Chondrocyte (in vitro differentiated cells): Measurements from ENCODE around the gene SPEF2. TPM values are rescaled to one million over a fixed set of nuclear protein-coding genes. Genes with fewer than 3 reads are reported as not detected.

Experiments used
- DNase-seq: peaks from one replicate; pipeline ENCODE4 v3.0.0; 2021; ENCODE audit warnings: mixed read lengths, low spot score
- H3K27ac Mint-ChIP-seq: one replicate; pipeline ENCODE4 v1.8.0; 2021; ENCODE audit warnings: mild to moderate bottlenecking, moderate library complexity, mixed read lengths; ENCODE audit not compliant: unreplicated experiment
- H3K27me3 Mint-ChIP-seq: 2 replicates; pipeline ENCODE4 v1.8.0; 2021; ENCODE audit warnings: low read depth, mixed read lengths
- H3K36me3 Mint-ChIP-seq: 2 replicates; pipeline ENCODE4 v1.8.0; 2021; ENCODE audit warnings: low read depth, mixed read lengths
- H3K4me1 Mint-ChIP-seq: 2 replicates; pipeline ENCODE4 v1.8.0; 2021; ENCODE audit warnings: low read depth, mild to moderate bottlenecking, mixed read lengths
- H3K4me3 Mint-ChIP-seq: one replicate; pipeline ENCODE4 v1.8.0; 2021; ENCODE audit warnings: mild to moderate bottlenecking, moderate library complexity, mixed read lengths; ENCODE audit not compliant: unreplicated experiment
- H3K9me3 Mint-ChIP-seq: 2 replicates; pipeline ENCODE4 v1.8.0; 2021; ENCODE audit warnings: low read depth, mixed read lengths
- CTCF ChIP-seq: fragments of 200-600 bp; sonication (generic); IDR thresholded peaks from 2 replicates; pipeline ENCODE4 v1.5.0; 2021; ENCODE audit warnings: antibody characterized with exemption, mild to moderate bottlenecking, moderate library complexity
- total RNA-seq: library from RNA; stranded (reverse); gene quantifications from 3 replicates; pipeline ENCODE4 v1.2.1, GENCODE V29; 2021

The SPEF2 gene
- total RNA-seq, 1 donor from 2014 or later = 3.1 TPM

- H3K4me3 Mint-ChIP-seq = no peak overlapping the region
- peaks cover 22% of the 10 kb centered on the region for H3K36me3 Mint-ChIP-seq
- DNase-seq = no peak
- no peak for TF ChIP-seq CTCF
- H3K27ac Mint-ChIP-seq = no peak overlapping the region
- peaks cover 20% of the 10 kb centered on the region for H3K9me3 Mint-ChIP-seq
- H3K4me1 Mint-ChIP-seq = no peaks in the 10 kb centered on the region
- no peaks in the 10 kb centered on the region for H3K27me3 Mint-ChIP-seq
Measured at GRCh38 chr5:35634326-35634725, 16.7 kb downstream of the SPEF2 start.

- no peak overlapping the region for H3K4me3 Mint-ChIP-seq
- H3K27me3 Mint-ChIP-seq = no peaks in the 10 kb centered on the region
- no peak for DNase-seq
- peaks cover 18% of the 10 kb centered on the region for H3K36me3 Mint-ChIP-seq
- H3K9me3 Mint-ChIP-seq = no peaks in the 10 kb centered on the region
- H3K4me1 Mint-ChIP-seq = no peaks in the 10 kb centered on the region
- no peak for TF ChIP-seq CTCF
- no peak overlapping the region for H3K27ac Mint-ChIP-seq
Measured at GRCh38 chr5:35640623-35641022, 23.0 kb downstream of the SPEF2 start.

DNA sequence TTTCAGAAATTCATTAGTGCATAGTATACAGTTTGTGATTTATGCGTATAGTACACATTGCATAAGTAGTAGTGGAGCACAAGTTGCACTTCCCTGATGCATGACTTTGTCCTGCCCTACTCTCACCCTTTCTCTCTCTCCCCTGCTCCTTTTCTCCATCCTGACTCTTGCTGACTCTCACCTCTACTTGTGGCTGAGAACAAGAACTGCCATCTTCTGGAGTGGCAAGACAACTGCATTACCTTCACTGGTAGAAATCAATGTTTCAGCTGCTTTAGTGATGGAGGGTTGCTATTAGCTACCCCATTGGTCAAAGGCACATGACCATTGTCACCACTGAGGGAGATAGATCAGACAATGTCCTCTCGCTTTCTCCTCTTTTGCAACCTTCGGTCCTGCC, 26.9 kb downstream of the SPEF2 start:
- DNase-seq = no peak

GRCh38 chr5:35647128-35647527, 29.5 kb downstream of the SPEF2 start:
- H3K27me3 Mint-ChIP-seq = no peaks in the 10 kb centered on the region
- H3K4me1 Mint-ChIP-seq = no peaks in the 10 kb centered on the region
- H3K36me3 Mint-ChIP-seq = peaks cover 10% of the 10 kb centered on the region
- no peak overlapping the region for H3K4me3 Mint-ChIP-seq
- no peak overlapping the region for H3K27ac Mint-ChIP-seq
- no peak for TF ChIP-seq CTCF
- DNase-seq = no peak
- H3K9me3 Mint-ChIP-seq = no peaks in the 10 kb centered on the region

More for the DNA sequence above, 26.9 kb downstream of the SPEF2 start:
- Mint-ChIP-seq H3K36me3 (peaks cover 11% of the 10 kb centered on the region), H3K27ac (no peak overlapping the region), H3K9me3 (no peaks in the 10 kb centered on the region), H3K27me3 (no peaks in the 10 kb centered on the region), H3K4me3 (no peak overlapping the region), H3K4me1 (no peaks in the 10 kb centered on the region)
- no peak for TF ChIP-seq CTCF

DNA sequence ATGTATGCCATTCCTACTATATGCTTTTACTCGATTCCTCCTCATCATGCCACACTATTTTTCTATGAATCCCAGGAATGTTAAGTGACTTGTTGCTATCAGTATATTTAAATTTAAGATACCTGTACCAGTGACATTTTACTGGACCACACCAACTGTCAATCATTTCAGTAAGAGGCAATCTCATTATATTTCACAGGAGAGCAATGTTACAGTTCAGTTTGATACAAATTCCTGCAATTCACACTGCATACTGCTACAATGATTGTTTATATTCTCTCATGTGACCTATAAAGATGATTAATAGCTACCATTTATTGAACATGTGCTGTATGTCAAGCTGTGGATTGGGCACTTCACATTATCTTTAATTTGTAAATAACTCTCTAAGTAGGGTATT, 30.0 kb downstream of the SPEF2 start:
- no peak for DNase-seq
- Mint-ChIP-seq H3K9me3 (no peaks in the 10 kb centered on the region), H3K27ac (no peak overlapping the region), H3K36me3 (peaks cover 8% of the 10 kb centered on the region), H3K27me3 (no peaks in the 10 kb centered on the region), H3K4me3 (no peak overlapping the region), H3K4me1 (no peaks in the 10 kb centered on the region)
- no peak for TF ChIP-seq CTCF
